IMR-90 (cell line): ENCODE results near the gene CAMK2D. TPM values are rescaled to one million over a fixed set of nuclear protein-coding genes. Genes with fewer than 3 reads are reported as not detected.

Source experiments
- ATAC-seq: fragments of 200-7000 bp; cut with Tn5 transposase; 2 replicates; pipeline ENCODE4 v1.9.1; 2020; ENCODE audit warnings: low read depth, mild to moderate bottlenecking, moderate library complexity
- BruUV-seq: library from RNA; stranded (reverse); fragments of 400-500 nt; replicated peaks from 2 replicates; lab custom pipeline; 2021; lab: Mats Ljungman, UMichigan
- CTCF ChIA-PET: fragments of 300-600 bp; formaldehyde crosslinking; extraction: SDS; loops from one replicate; lab custom pipeline; 2021; ENCODE audit warnings: antibody characterized with exemption; lab: Yijun Ruan, JAX
- POLR2A ChIA-PET: fragments of 300-600 bp; sonication (Branson Sonifier 250); formaldehyde crosslinking; loops from one replicate; lab custom pipeline; 2022; ENCODE audit warnings: antibody characterized with exemption; ENCODE audit not compliant: unreplicated experiment; lab: Charles Lee
- DNase-seq: peaks from one replicate; pipeline ENCODE4 v3.0.0; 2013
- H2AFZ ChIP-seq: replicated peaks from 2 replicates; pipeline ENCODE3; 2013; ENCODE audit warnings: low read length, mild to moderate bottlenecking; ENCODE audit not compliant: poor library complexity
- H2AK5ac ChIP-seq: 2 replicates; pipeline ENCODE4 v1.6.1; 2013; ENCODE audit warnings: low read depth, low read length, inconsistent platforms
- H2AK9ac ChIP-seq: replicated peaks from 2 replicates; pipeline ENCODE3; 2013; ENCODE audit warnings: mild to moderate bottlenecking, low read depth, low read length, moderate library complexity; ENCODE audit not compliant: poor library complexity
- H2BK120ac ChIP-seq: 2 replicates; pipeline ENCODE4 v1.6.1; 2013; ENCODE audit warnings: low read depth, low read length, inconsistent platforms
- H2BK15ac ChIP-seq: 3 replicates; pipeline ENCODE4 v1.6.1; 2013; ENCODE audit warnings: low read depth, low read length, inconsistent platforms
- H2BK20ac ChIP-seq: 2 replicates; pipeline ENCODE4 v1.6.1; 2013; ENCODE audit warnings: low read depth, mild to moderate bottlenecking, inconsistent platforms, low read length, moderate library complexity
- H2BK5ac ChIP-seq: 2 replicates; pipeline ENCODE4 v1.6.1; 2013; ENCODE audit warnings: mild to moderate bottlenecking, low read depth, low read length, inconsistent platforms; ENCODE audit not compliant: poor library complexity, severe bottlenecking
- H3K14ac ChIP-seq: replicated peaks from 2 replicates; pipeline ENCODE4 v1.6.1; 2013; ENCODE audit warnings: low read depth, low read length, inconsistent platforms
- H3K18ac ChIP-seq: 2 replicates; pipeline ENCODE4 v1.6.1; 2013; ENCODE audit warnings: low read depth, low read length, control low read depth
- H3K23ac ChIP-seq: 2 replicates; pipeline ENCODE4 v1.6.1; 2013; ENCODE audit warnings: low read depth, low read length, inconsistent platforms
- H3K27ac ChIP-seq: 2 replicates; pipeline ENCODE4 v1.5.1; 2013; ENCODE audit warnings: mild to moderate bottlenecking, control low read depth, low read length; ENCODE audit not compliant: insufficient read depth
- H3K27me3 ChIP-seq: 2 replicates; pipeline ENCODE4 v1.6.1; 2013; ENCODE audit warnings: low read length; ENCODE audit not compliant: control insufficient read depth, insufficient read depth
- H3K36me3 ChIP-seq: 2 replicates; pipeline ENCODE4 v1.6.1; 2013; ENCODE audit warnings: low read length, mixed read lengths; ENCODE audit not compliant: control insufficient read depth, insufficient read depth
- H3K4ac ChIP-seq: 2 replicates; pipeline ENCODE4 v1.6.1; 2013; ENCODE audit warnings: low read depth, low read length, inconsistent platforms
- H3K4me1 ChIP-seq: 2 replicates; pipeline ENCODE4 v1.6.1; 2013; ENCODE audit warnings: low read length, mixed read lengths; ENCODE audit not compliant: control insufficient read depth, insufficient read depth
- H3K4me2 ChIP-seq: 2 replicates; pipeline ENCODE4 v1.6.1; 2013; ENCODE audit warnings: low read depth, mild to moderate bottlenecking, control low read depth, low read length, moderate library complexity
- H3K4me3 ChIP-seq: 2 replicates; pipeline ENCODE4 v1.5.1; 2013; ENCODE audit warnings: low read depth, mild to moderate bottlenecking, control low read depth, low read length, moderate library complexity; ENCODE audit not compliant: insufficient read depth
- H3K56ac ChIP-seq: 2 replicates; pipeline ENCODE4 v1.6.1; 2013; ENCODE audit warnings: low read length, inconsistent platforms; ENCODE audit not compliant: insufficient read depth; ENCODE audit errors: extremely low read depth
- H3K79me1 ChIP-seq, 2 experiments: 2 replicates each; pipeline ENCODE4 v1.6.1; 2013; ENCODE audit warnings: low read length in 2 of 2, inconsistent platforms in 1 of 2, low read depth in 1 of 2
- H3K9ac ChIP-seq: 2 replicates; pipeline ENCODE4 v1.6.1; 2013; ENCODE audit warnings: low read depth, low read length, control low read depth
- H3K9me1 ChIP-seq: 2 replicates; pipeline ENCODE4 v1.6.1; 2013; ENCODE audit warnings: low read length, inconsistent platforms; ENCODE audit not compliant: insufficient read depth
- H3K9me3 ChIP-seq: 2 replicates; pipeline ENCODE4 v1.6.1; 2013; ENCODE audit warnings: low read length; ENCODE audit not compliant: control insufficient read depth, insufficient read depth
- H4K20me1 ChIP-seq: 2 replicates; pipeline ENCODE4 v1.6.1; 2013; ENCODE audit warnings: low read length, inconsistent platforms; ENCODE audit not compliant: insufficient read depth
- H4K5ac ChIP-seq: 2 replicates; pipeline ENCODE4 v1.6.1; 2013; ENCODE audit warnings: mild to moderate bottlenecking, low read depth, low read length, control low read depth
- H4K8ac ChIP-seq, 2 experiments: 2 replicates each; pipeline ENCODE4 v1.6.1; 2013; ENCODE audit warnings: low read depth in 2 of 2, low read length in 2 of 2, control low read depth in 1 of 2, inconsistent platforms in 1 of 2
- H4K91ac ChIP-seq: 2 replicates; pipeline ENCODE4 v1.6.1; 2013; ENCODE audit warnings: low read depth, low read length, inconsistent platforms; ENCODE audit not compliant: insufficient read depth
- BHLHE40 ChIP-seq: fragments of 150-350 bp; IDR thresholded peaks from 2 replicates; pipeline ENCODE4 v1.6.1; 2016; ENCODE audit warnings: mild to moderate bottlenecking, low read depth, low read length
- CEBPB ChIP-seq: IDR thresholded peaks from 2 replicates; pipeline ENCODE4 v1.6.1; 2012; ENCODE audit warnings: low read depth, low read length, improper control_type of control experiment
- CHD1 ChIP-seq: IDR thresholded peaks from 2 replicates; pipeline ENCODE4 v1.6.1; 2012; ENCODE audit warnings: low read depth, low read length, improper control_type of control experiment
- CTCF ChIP-seq: conservative IDR thresholded peaks from 2 replicates; pipeline ENCODE4 v1.5.1; 2012; ENCODE audit warnings: mild to moderate bottlenecking, low read depth, low read length, improper control_type of control experiment
- FOS ChIP-seq: fragments of 150-350 bp; IDR thresholded peaks from 2 replicates; pipeline ENCODE4 v1.6.1; 2016; ENCODE audit warnings: low read depth, low read length
- MAFK ChIP-seq: IDR thresholded peaks from 2 replicates; pipeline ENCODE4 v1.6.1; 2012; ENCODE audit warnings: low read depth, low read length, improper control_type of control experiment
- MAZ ChIP-seq: IDR thresholded peaks from 2 replicates; pipeline ENCODE4 v1.6.1; 2012; ENCODE audit warnings: low read depth, mild to moderate bottlenecking, low read length, improper control_type of control experiment, moderate library complexity, borderline replicate concordance
- MXI1 ChIP-seq: IDR thresholded peaks from 2 replicates; pipeline ENCODE4 v1.6.1; 2012; ENCODE audit warnings: low read depth, mild to moderate bottlenecking, low read length, moderate library complexity, borderline replicate concordance
- NFE2L2 ChIP-seq: fragments of 150-350 bp; IDR thresholded peaks from 2 replicates; pipeline ENCODE4 v1.6.1; 2016; ENCODE audit warnings: low read depth, mild to moderate bottlenecking, low read length
- POLR2A ChIP-seq: IDR thresholded peaks from 2 replicates; pipeline ENCODE4 v1.6.1; 2012; ENCODE audit warnings: mild to moderate bottlenecking, low read depth, low read length
- RAD21 ChIP-seq: IDR thresholded peaks from 2 replicates; pipeline ENCODE4 v1.6.1; 2012; ENCODE audit warnings: low read length, improper control_type of control experiment
- RCOR1 ChIP-seq: IDR thresholded peaks from 2 replicates; pipeline ENCODE4 v1.6.1; 2012; ENCODE audit warnings: mild to moderate bottlenecking, low read length, improper control_type of control experiment; ENCODE audit not compliant: insufficient replicate concordance
- RFX5 ChIP-seq: IDR thresholded peaks from 2 replicates; pipeline ENCODE4 v1.8.0; 2012; ENCODE audit warnings: low read depth, mild to moderate bottlenecking, low read length, moderate library complexity
- SMC3 ChIP-seq: fragments of 150-350 bp; IDR thresholded peaks from 2 replicates; pipeline ENCODE4 v1.6.1; 2016; ENCODE audit warnings: low read depth, mild to moderate bottlenecking, antibody characterized with exemption, low read length, moderate library complexity
- WGBS, 2 experiments: methylation state at CpG; one replicate each; pipeline versions ENCODE4 v1.1.5 to v1.1.7; 2013; ENCODE audit warnings: missing lambda C conversion rate in 2 of 2; ENCODE audit not compliant: insufficient read length in 1 of 2; ENCODE audit errors: extremely low coverage in 2 of 2; 5-methylcytosine and 5-hydroxymethylcytosine counted together
- dilution Hi-C: fragments of 300-500 bp; cut with HindIII; formaldehyde crosslinking; loops from one replicate; pipeline ENCODE4 v1.14.3; 2018; ENCODE audit warnings: low sequenced_read_pairs; ENCODE audit not compliant: unreplicated experiment
- in situ Hi-C: fragments of 300-500 bp; cut with MboI; formaldehyde crosslinking; loops from 3 replicates; pipeline ENCODE4 v1.14.3; 2019; ENCODE audit warnings: low sequenced_read_pairs, inconsistent platforms, mixed read lengths
- intact Hi-C: fragments of 100-400 bp; cut with micrococcal nuclease; formaldehyde crosslinking; loops from 2 replicates; pipeline ENCODE4 v1.10.0; 2022
- polyA plus RNA-seq, 3 experiments: library from polyadenylated mRNA; depleted of rRNA; stranded (reverse); fragments of >200 nt; gene quantifications; 2 replicates each; pipeline ENCODE4 v1.2.3, GENCODE V29; 2012; ENCODE audit warnings: low replicate concordance in 1 of 3
- total RNA-seq: library from RNA; depleted of rRNA; stranded (reverse); fragments of >200 nt; gene quantifications from 2 replicates; pipeline ENCODE4 v1.2.3, GENCODE V29; 2012
- TF ChIP-seq, protein P1 (sequence below): fragments of 150-350 bp; IDR thresholded peaks from 2 replicates; pipeline ENCODE4 v1.6.1; 2017; ENCODE audit warnings: mild to moderate bottlenecking, antibody characterized with exemption, low read length, low read depth
- TF ChIP-seq, protein P2 (sequence below): fragments of 150-350 bp; IDR thresholded peaks from 2 replicates; pipeline ENCODE4 v1.6.1; 2016; ENCODE audit warnings: low read depth, mild to moderate bottlenecking, low read length, moderate library complexity, borderline replicate concordance

Gene CAMK2D
- total and polyA plus RNA-seq, 2 of the 4 experiments (the other 2 are of a cell fraction), result 44.6 to 156 TPM

GRCh38 chr4:113641025-113641431 is 120.5 kb downstream of the CAMK2D start:
- ChIA-PET CTCF (no interaction called here), POLR2A (no interaction called here)
- Histone ChIP-seq H3K4me1 (peaks cover 19% of the 10 kb centered on the region), H4K91ac (no peak overlapping the region), H4K8ac (no peak overlapping the region), H3K4ac (no peak overlapping the region), H3K56ac (no peak overlapping the region), H3K9me1 (peaks cover 11% of the 10 kb centered on the region), H2BK120ac (no peak overlapping the region), H2BK15ac (no peak overlapping the region), H3K23ac (no peak overlapping the region), H3K27ac (no peak overlapping the region), H3K9me3 (no peaks in the 10 kb centered on the region), H2AK5ac (no peak overlapping the region), H2BK5ac (no peak overlapping the region), H3K4me2 (no peak overlapping the region), H4K5ac (no peak overlapping the region), H2BK20ac (no peak overlapping the region), H2AK9ac (no peak overlapping the region), H3K27me3 (no peaks in the 10 kb centered on the region), H2AFZ (no peak overlapping the region), H3K18ac (no peak overlapping the region), H3K9ac (no peak overlapping the region), H3K79me1 (peaks cover 35 to 66% of the 10 kb centered on the region in 2 experiments), H3K36me3 (no peaks in the 10 kb centered on the region), H3K4me3 (no peak overlapping the region), H3K14ac (no peak overlapping the region), H4K20me1 (peaks cover 38% of the 10 kb centered on the region; the same call in 1 of the 2 replicates)
- intact Hi-C loops, result no loop called here
- no peak for ATAC-seq
- BruUV-seq, result no TSS peak
- no CpG with 5 or more reads among the region's 1 CpG for WGBS, 2 experiments
- no peak for DNase-seq
- in situ Hi-C loops, result no loop called here
- dilution Hi-C loops, result no loop called here
- TF ChIP-seq, protein P1, sequence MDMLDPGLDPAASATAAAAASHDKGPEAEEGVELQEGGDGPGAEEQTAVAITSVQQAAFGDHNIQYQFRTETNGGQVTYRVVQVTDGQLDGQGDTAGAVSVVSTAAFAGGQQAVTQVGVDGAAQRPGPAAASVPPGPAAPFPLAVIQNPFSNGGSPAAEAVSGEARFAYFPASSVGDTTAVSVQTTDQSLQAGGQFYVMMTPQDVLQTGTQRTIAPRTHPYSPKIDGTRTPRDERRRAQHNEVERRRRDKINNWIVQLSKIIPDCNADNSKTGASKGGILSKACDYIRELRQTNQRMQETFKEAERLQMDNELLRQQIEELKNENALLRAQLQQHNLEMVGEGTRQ, result no peak
- TF ChIP-seq MAZ (no peak), CTCF (no peak), BHLHE40 (no peak), POLR2A (no peak), CHD1 (no peak), RAD21 (no peak), MXI1 (no peak), NFE2L2 (no peak), RFX5 (no peak), SMC3 (no peak), FOS (no peak), MAFK (no peak), RCOR1 (no peak), CEBPB (no peak)
- TF ChIP-seq, protein P2, sequence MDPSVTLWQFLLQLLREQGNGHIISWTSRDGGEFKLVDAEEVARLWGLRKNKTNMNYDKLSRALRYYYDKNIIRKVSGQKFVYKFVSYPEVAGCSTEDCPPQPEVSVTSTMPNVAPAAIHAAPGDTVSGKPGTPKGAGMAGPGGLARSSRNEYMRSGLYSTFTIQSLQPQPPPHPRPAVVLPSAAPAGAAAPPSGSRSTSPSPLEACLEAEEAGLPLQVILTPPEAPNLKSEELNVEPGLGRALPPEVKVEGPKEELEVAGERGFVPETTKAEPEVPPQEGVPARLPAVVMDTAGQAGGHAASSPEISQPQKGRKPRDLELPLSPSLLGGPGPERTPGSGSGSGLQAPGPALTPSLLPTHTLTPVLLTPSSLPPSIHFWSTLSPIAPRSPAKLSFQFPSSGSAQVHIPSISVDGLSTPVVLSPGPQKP, result no peak
